Skeletal muscle satellite cell (primary cell): ENCODE measurements around the gene SYNPO.

Experiments
- H3K27me3 ChIP-seq: 2 replicates; pipeline ENCODE4 v1.7.0; 2013; ENCODE audit warnings: low read length; ENCODE audit not compliant: control insufficient read depth, insufficient read depth
- H3K36me3 ChIP-seq: 2 replicates; pipeline ENCODE4 v1.7.0; 2013; ENCODE audit warnings: mild to moderate bottlenecking, control low read depth, low read length; ENCODE audit not compliant: insufficient read depth
- H3K4me1 ChIP-seq: 2 replicates; pipeline ENCODE4 v1.7.0; 2013; ENCODE audit warnings: low read length; ENCODE audit not compliant: control insufficient read depth, insufficient read depth
- H3K4me2 ChIP-seq: 2 replicates; pipeline ENCODE4 v1.7.0; 2013; ENCODE audit warnings: mild to moderate bottlenecking, low read length
- H3K4me3 ChIP-seq: 2 replicates; pipeline ENCODE4 v1.7.0; 2013; ENCODE audit warnings: low read length
- H3K9ac ChIP-seq: 2 replicates; pipeline ENCODE4 v1.7.0; 2013; ENCODE audit warnings: mild to moderate bottlenecking, low read depth, low read length, moderate library complexity
- H3K9me3 ChIP-seq: replicated peaks from 2 replicates; pipeline ENCODE4 v1.7.0; 2013; ENCODE audit warnings: mild to moderate bottlenecking, control low read depth, low read length

SYNPO gene

DNA sequence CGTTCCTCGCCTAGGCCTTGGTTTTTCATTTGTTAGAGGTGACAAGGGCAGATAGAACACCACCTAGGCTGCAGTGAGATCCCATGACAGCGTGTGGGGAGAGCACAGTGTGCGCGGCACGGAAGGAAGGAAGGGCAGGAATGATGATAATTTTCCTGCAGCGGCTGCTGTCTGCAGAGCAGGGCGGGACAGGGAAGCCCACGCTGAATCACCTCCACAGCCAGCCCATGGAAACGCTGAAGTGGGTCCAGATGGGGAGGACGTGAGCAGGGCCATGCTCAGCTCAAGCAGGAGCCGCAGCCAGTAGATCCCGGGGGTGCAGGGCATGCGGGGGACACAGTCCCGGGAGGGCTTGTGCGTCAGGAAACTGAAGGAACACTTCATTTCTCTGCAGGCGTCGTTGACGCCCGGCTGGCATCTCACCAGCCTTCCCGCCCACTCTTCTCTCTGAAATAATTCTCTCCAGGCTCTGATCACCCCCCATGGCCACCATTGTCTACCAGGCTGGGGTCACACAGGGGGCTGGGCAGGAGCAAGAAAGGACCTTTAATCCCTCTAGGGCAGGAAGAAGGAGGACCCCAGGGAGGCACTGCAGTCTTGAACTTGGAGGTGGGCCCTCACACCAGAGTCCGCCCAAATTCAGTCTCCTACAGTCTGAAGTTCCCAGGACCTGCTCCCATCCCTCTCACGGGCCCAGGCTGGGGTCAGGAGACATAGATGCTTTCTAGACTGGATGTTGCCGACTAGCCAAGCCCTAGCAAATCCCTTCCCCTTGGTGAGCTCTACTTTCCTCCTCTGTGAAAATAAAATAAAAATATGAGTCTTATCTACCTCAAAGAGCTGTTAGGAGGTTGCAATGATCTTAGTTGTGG is 20.9 kb upstream of the SYNPO start:
- H3K9ac ChIP-seq, result no peak overlapping the region

DNA sequence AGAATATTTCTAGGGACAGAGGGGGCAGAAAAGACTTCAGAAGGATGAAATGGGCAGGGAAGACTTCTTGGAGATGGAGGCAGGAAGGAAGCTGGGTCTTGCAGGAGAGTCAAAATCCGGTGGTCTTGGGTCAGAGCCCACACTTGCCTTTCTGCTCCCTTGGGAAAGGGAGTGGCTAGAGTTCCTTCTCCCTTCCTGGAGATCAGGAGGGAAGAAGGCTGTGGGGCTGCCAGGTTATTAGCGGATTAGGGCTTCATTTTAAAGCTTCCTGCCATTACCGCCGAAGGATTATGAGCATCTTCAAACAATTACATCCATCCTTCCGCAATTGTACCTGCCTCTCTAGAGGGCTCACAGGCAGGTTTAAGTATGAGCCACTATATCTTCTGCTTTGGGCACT is 19.2 kb upstream of the SYNPO start:
- Histone ChIP-seq H3K4me2 (no peak overlapping the region), H3K27me3 (peaks cover 12% of the 10 kb centered on the region), H3K9me3 (no peaks in the 10 kb centered on the region), H3K9ac (no peak overlapping the region), H3K4me3 (no peak overlapping the region), H3K4me1 (peaks cover 45% of the 10 kb centered on the region), H3K36me3 (no peaks in the 10 kb centered on the region)

More for the DNA sequence above, 20.9 kb upstream of the SYNPO start:
- H3K9me3 ChIP-seq, result no peaks in the 10 kb centered on the region
- H3K4me3 ChIP-seq, result no peak overlapping the region
- no peaks in the 10 kb centered on the region for H3K36me3 ChIP-seq
- H3K4me2 ChIP-seq, result peak overlapping the region; percentile 47
- H3K27me3 ChIP-seq, result peaks cover 8% of the 10 kb centered on the region
- peaks cover 51% of the 10 kb centered on the region for H3K4me1 ChIP-seq

DNA sequence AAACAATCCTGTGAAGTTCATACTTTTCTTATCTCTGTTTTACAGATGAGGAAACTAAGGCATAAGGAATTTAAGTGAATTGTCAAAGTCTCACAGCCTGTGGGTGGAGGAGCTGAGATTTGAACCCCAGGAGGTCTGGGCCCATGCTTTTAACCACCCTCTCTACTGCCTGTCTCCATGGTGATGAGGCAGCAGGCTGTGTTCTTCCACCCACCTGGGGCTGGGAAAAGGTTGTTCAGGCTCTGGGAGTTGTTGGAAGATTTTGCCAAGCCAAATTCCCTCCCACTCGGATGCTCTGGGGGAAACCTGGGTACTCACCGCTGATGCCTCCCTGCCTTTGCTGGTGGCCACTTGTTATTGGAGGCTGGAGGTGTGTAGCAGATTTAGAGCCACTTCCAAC is 18.3 kb upstream of the SYNPO start:
- no peak overlapping the region for H3K4me2 ChIP-seq
- H3K27me3 ChIP-seq, result peaks cover 12% of the 10 kb centered on the region
- H3K36me3 ChIP-seq, result no peaks in the 10 kb centered on the region
- no peak overlapping the region for H3K9ac ChIP-seq
- peaks cover 41% of the 10 kb centered on the region for H3K4me1 ChIP-seq
- H3K9me3 ChIP-seq, result no peaks in the 10 kb centered on the region
- H3K4me3 ChIP-seq, result no peak overlapping the region

GRCh38 chr5:150623152-150623877 is 17.1 kb upstream of the SYNPO start:
- H3K27me3 ChIP-seq, result peaks cover 12% of the 10 kb centered on the region
- no peak overlapping the region for H3K4me2 ChIP-seq
- H3K4me3 ChIP-seq, result no peak overlapping the region
- peaks cover 47% of the 10 kb centered on the region for H3K4me1 ChIP-seq
- H3K9ac ChIP-seq, result no peak overlapping the region
- no peaks in the 10 kb centered on the region for H3K9me3 ChIP-seq
- no peaks in the 10 kb centered on the region for H3K36me3 ChIP-seq

- H3K36me3 ChIP-seq, result no peaks in the 10 kb centered on the region
- peak overlapping the region; percentile 45 for H3K4me2 ChIP-seq
- H3K4me1 ChIP-seq, result peaks cover 47% of the 10 kb centered on the region
- H3K4me3 ChIP-seq, result no peak overlapping the region
- no peaks in the 10 kb centered on the region for H3K9me3 ChIP-seq
- no peak overlapping the region for H3K9ac ChIP-seq
- peaks cover 12% of the 10 kb centered on the region for H3K27me3 ChIP-seq
Observed at GRCh38 chr5:150623878-150624216, 16.6 kb upstream of the SYNPO start.

- H3K4me1 ChIP-seq, result peaks cover 40% of the 10 kb centered on the region
- H3K4me3 ChIP-seq, result peak overlapping the region; percentile 73
- H3K9ac ChIP-seq, result peak overlapping the region; percentile 47
- no peaks in the 10 kb centered on the region for H3K36me3 ChIP-seq
- peak overlapping the region; percentile 91 for H3K4me2 ChIP-seq
- H3K9me3 ChIP-seq, result no peaks in the 10 kb centered on the region
- H3K27me3 ChIP-seq, result peaks cover 12% of the 10 kb centered on the region
Observed at GRCh38 chr5:150624334-150625163, 15.9 kb upstream of the SYNPO start.

GRCh38 chr5:150625164-150625535 is 15.3 kb upstream of the SYNPO start:
- Histone ChIP-seq H3K36me3 (no peaks in the 10 kb centered on the region), H3K9me3 (no peaks in the 10 kb centered on the region), H3K4me1 (peaks cover 39% of the 10 kb centered on the region), H3K9ac (peak overlapping the region; percentile 47), H3K4me3 (peak overlapping the region; percentile 73), H3K27me3 (peaks cover 12% of the 10 kb centered on the region), H3K4me2 (peak overlapping the region; percentile 91)

- Histone ChIP-seq H3K4me2 (no peak overlapping the region), H3K9ac (no peak overlapping the region), H3K4me3 (no peak overlapping the region), H3K27me3 (peaks cover 12% of the 10 kb centered on the region), H3K36me3 (no peaks in the 10 kb centered on the region), H3K4me1 (peaks cover 39% of the 10 kb centered on the region), H3K9me3 (no peaks in the 10 kb centered on the region)
Observed at GRCh38 chr5:150625831-150626746, 14.4 kb upstream of the SYNPO start.

GRCh38 chr5:150626853-150627276 is 13.6 kb upstream of the SYNPO start:
- H3K4me2 ChIP-seq, result no peak overlapping the region
- no peak overlapping the region for H3K9ac ChIP-seq
- H3K9me3 ChIP-seq, result no peaks in the 10 kb centered on the region
- H3K4me1 ChIP-seq, result peaks cover 39% of the 10 kb centered on the region
- H3K4me3 ChIP-seq, result no peak overlapping the region
- peaks cover 12% of the 10 kb centered on the region for H3K27me3 ChIP-seq
- no peaks in the 10 kb centered on the region for H3K36me3 ChIP-seq

- H3K4me3 ChIP-seq, result no peak overlapping the region
- H3K36me3 ChIP-seq, result no peaks in the 10 kb centered on the region
- no peaks in the 10 kb centered on the region for H3K9me3 ChIP-seq
- no peak overlapping the region for H3K9ac ChIP-seq
- peaks cover 42% of the 10 kb centered on the region for H3K4me1 ChIP-seq
- peak overlapping the region; percentile 32 for H3K4me2 ChIP-seq
- peaks cover 12% of the 10 kb centered on the region for H3K27me3 ChIP-seq
Observed at GRCh38 chr5:150627731-150628545, 12.5 kb upstream of the SYNPO start.
